Uterus (tissue), 4 donors: ENCODE measurements around the gene ZNF106. TPM values are rescaled to one million over a fixed set of nuclear protein-coding genes. Genes with fewer than 3 reads are reported as not detected.

Experiments
- DNase-seq, 2 donors: peaks; one replicate each; pipeline ENCODE4 v3.0.0-alpha.2; 2019 to 2020
- H3K27ac ChIP-seq, 2 donors: fragments of 200-600 bp; sonication (generic); 1 replicate in 1 of 2; 2 replicates in 1 of 2; pipeline ENCODE4 v1.5.1; 2016 to 2018
- H3K27me3 ChIP-seq, 2 donors: fragments of 200-600 bp; sonication (generic); one replicate each; pipeline ENCODE4 v1.5.1; 2018 to 2019; ENCODE audit warnings: control low read depth in 1 of 2
- H3K36me3 ChIP-seq, 2 donors: fragments of 200-600 bp; sonication (generic); one replicate each; pipeline ENCODE4 v1.5.1; 2019; ENCODE audit warnings: control low read depth in 1 of 2
- H3K4me1 ChIP-seq, 2 donors: fragments of 200-600 bp; sonication (generic); one replicate each; pipeline ENCODE4 v1.5.1; 2018 to 2019; ENCODE audit warnings: control low read depth in 1 of 2
- H3K4me3 ChIP-seq, 2 donors: fragments of 200-600 bp; sonication (generic); 1 replicate in 1 of 2; 2 replicates in 1 of 2; pipeline ENCODE4 v1.5.1; 2018 to 2019; ENCODE audit warnings: mild to moderate bottlenecking in 1 of 2
- H3K9me3 ChIP-seq, 2 donors: fragments of 200-600 bp; sonication (generic); one replicate each; pipeline ENCODE4 v1.5.1; 2019; ENCODE audit warnings: control low read depth in 1 of 2
- CTCF ChIP-seq, 4 experiments: fragments of 200-600 bp in 2 of 4; fragments of 450-650 bp in 2 of 4; sonication (generic) in 2 of 4; IDR thresholded peaks; one replicate each; pipeline ENCODE4 v1.5.1; 2016 to 2019; ENCODE audit warnings: antibody characterized with exemption in 4 of 4, mild to moderate bottlenecking in 2 of 4, moderate library complexity in 1 of 4
- POLR2A ChIP-seq, 2 donors: fragments of 450-650 bp; IDR thresholded peaks; one replicate each; pipeline ENCODE4 v1.6.1; 2016; ENCODE audit warnings: antibody characterized with exemption in 2 of 2, mild to moderate bottlenecking in 1 of 2, moderate library complexity in 1 of 2
- intact Hi-C: fragments of 100-400 bp; cut with DNase I; formaldehyde crosslinking; loops from one replicate; pipeline ENCODE4 v1.15.1; 2023; ENCODE audit warnings: low total_unique reads
- total RNA-seq, 4 donors: library from RNA; depleted of rRNA in 3 of 4; stranded (reverse); fragments of >200 nt in 3 of 4; gene quantifications; one replicate each; pipeline versions ENCODE4 v1.1.0 to v1.2.4, GENCODE V29; 2014 to 2023
- donor health status: DM: yes; HTN: yes; CAD: no.

Gene ZNF106
- total RNA-seq, 4 donors from 2014 or later, result 56.6 to 95.0 (median 72.0) TPM

GRCh38 chr15:42494998-42495360 lies 4.0 kb upstream of the ZNF106 start:
- Histone ChIP-seq H3K36me3 (no peaks in the 10 kb centered on the region), H3K27ac (peak overlapping the region; percentile 93 to 99), H3K27me3 (no peaks in the 10 kb centered on the region), H3K9me3 (no peaks in the 10 kb centered on the region), H3K4me3 (peak overlapping the region; percentile 59 to 88), H3K4me1 (peaks cover 10 to 13% of the 10 kb centered on the region in 2 donors)
- TF ChIP-seq POLR2A (IDR thresholded peaks at IDR 0.05), result peak in 1 of 2 donors; percentile 13
- no peak for TF ChIP-seq CTCF (IDR thresholded peaks at IDR 0.05)
- peak in 1 of 2 donors; percentile 70 for DNase-seq
- intact Hi-C loops, result no loop called here

- no peaks in the 10 kb centered on the region for H3K36me3 ChIP-seq
- peak overlapping the region in 1 of 2 donors; percentile 99 for H3K27ac ChIP-seq
- H3K27me3 ChIP-seq, result no peaks in the 10 kb centered on the region
- DNase-seq, result no peak
- no peak overlapping the region for H3K4me3 ChIP-seq
- TF ChIP-seq CTCF (IDR thresholded peaks at IDR 0.05) (no peak), POLR2A (IDR thresholded peaks at IDR 0.05) (no peak)
- H3K9me3 ChIP-seq, result no peaks in the 10 kb centered on the region
- intact Hi-C loops, result no loop called here
- peaks cover 3 to 5% of the 10 kb centered on the region in 2 donors for H3K4me1 ChIP-seq
Measured at GRCh38 chr15:42493679-42494078, 2.7 kb upstream of the ZNF106 start.

GRCh38 chr15:42491539-42492225 lies 741 bp upstream of the ZNF106 start:
- H3K4me1 ChIP-seq, result peaks cover 0 to 5% of the 10 kb centered on the region in 2 donors
- intact Hi-C loops, result no loop called here
- DNase-seq, result no peak
- H3K9me3 ChIP-seq, result no peaks in the 10 kb centered on the region
- no peaks in the 10 kb centered on the region for H3K27me3 ChIP-seq
- peak overlapping the region; percentile 78 to 96 for H3K4me3 ChIP-seq
- TF ChIP-seq POLR2A (IDR thresholded peaks at IDR 0.05) (no peak), CTCF (IDR thresholded peaks at IDR 0.05) (no peak)
- H3K36me3 ChIP-seq, result no peaks in the 10 kb centered on the region
- H3K27ac ChIP-seq, result peak overlapping the region; percentile 92 to 99

- TF ChIP-seq CTCF (IDR thresholded peaks at IDR 0.05) (no peak), POLR2A (IDR thresholded peaks at IDR 0.05) (no peak)
Measured at GRCh38 chr15:42490291-42490670, 660 bp downstream of the ZNF106 start.

GRCh38 chr15:42483677-42484076 lies 7.3 kb downstream of the ZNF106 start:
- Histone ChIP-seq H3K36me3 (no peaks in the 10 kb centered on the region), H3K4me3 (no peak overlapping the region), H3K27me3 (no peaks in the 10 kb centered on the region), H3K27ac (no peak overlapping the region), H3K4me1 (no peaks in the 10 kb centered on the region), H3K9me3 (no peaks in the 10 kb centered on the region)
- TF ChIP-seq CTCF (IDR thresholded peaks at IDR 0.05) (no peak), POLR2A (IDR thresholded peaks at IDR 0.05) (no peak)
- DNase-seq, result no peak
- intact Hi-C loops, result no loop called here

More at GRCh38 chr15:42490291-42490670, 660 bp downstream of the ZNF106 start:
- H3K27me3 ChIP-seq, result no peaks in the 10 kb centered on the region
- no peaks in the 10 kb centered on the region for H3K9me3 ChIP-seq
- peak overlapping the region; percentile 92 to 99 for H3K27ac ChIP-seq
- peak overlapping the region; percentile 78 to 96 for H3K4me3 ChIP-seq
- peaks cover 0 to 5% of the 10 kb centered on the region in 2 donors for H3K4me1 ChIP-seq
- DNase-seq, result no peak
- intact Hi-C loops, result no loop called here
- H3K36me3 ChIP-seq, result no peaks in the 10 kb centered on the region
